ENCODE results near the gene ORC1. TPM values are rescaled to one million over a fixed set of nuclear protein-coding genes. Genes with fewer than 3 reads are reported as not detected.

The ORC1 gene
- total and polyA plus RNA-seq, 4 experiments from 2014 or later, result 0.16 to 1.5 (median 0.68) TPM

Other genes with a start within 250 kb of the ORC1 start
- gene CC2D1B, start 38.2 kb downstream of the ORC1 start, total RNA-seq, result 10 to 100 TPM; 83.7 to 84.1 TPM
- 10 to 100 TPM in 1 of 2 donors, 1 to 10 TPM in 1; 2.6 to 14.8 TPM for gene CC2D1B, start 38.2 kb downstream of the ORC1 start, polyA plus RNA-seq
- gene PRPF38A, start 179 bp upstream of the ORC1 start, total RNA-seq, result 10 to 100 TPM; 69.7 to 70.4 TPM
- 10 to 100 TPM; 27.5 to 45.8 TPM for gene PRPF38A, start 179 bp upstream of the ORC1 start, polyA plus RNA-seq
- gene TUT4, start 148.7 kb upstream of the ORC1 start, total RNA-seq, result 100 to 1,000 TPM; 151 to 159 TPM
- 10 to 100 TPM; 22.4 to 42.7 TPM for gene TUT4, start 148.7 kb upstream of the ORC1 start, polyA plus RNA-seq
- gene GPX7, start 197.9 kb upstream of the ORC1 start, total RNA-seq, result 10 to 100 TPM; 26.3 to 27.5 TPM
- 10 to 100 TPM; 34.1 to 34.4 TPM for gene GPX7, start 197.9 kb upstream of the ORC1 start, polyA plus RNA-seq
- 10 to 100 TPM; 64.8 to 75.6 TPM for gene SHISAL2A, start 228.7 kb upstream of the ORC1 start, total RNA-seq
- gene SHISAL2A, start 228.7 kb upstream of the ORC1 start, polyA plus RNA-seq, result 1 to 10 TPM; 3.2 to 8.4 TPM